ENCODE data around the gene C5orf15.

C5orf15 gene

DNA sequence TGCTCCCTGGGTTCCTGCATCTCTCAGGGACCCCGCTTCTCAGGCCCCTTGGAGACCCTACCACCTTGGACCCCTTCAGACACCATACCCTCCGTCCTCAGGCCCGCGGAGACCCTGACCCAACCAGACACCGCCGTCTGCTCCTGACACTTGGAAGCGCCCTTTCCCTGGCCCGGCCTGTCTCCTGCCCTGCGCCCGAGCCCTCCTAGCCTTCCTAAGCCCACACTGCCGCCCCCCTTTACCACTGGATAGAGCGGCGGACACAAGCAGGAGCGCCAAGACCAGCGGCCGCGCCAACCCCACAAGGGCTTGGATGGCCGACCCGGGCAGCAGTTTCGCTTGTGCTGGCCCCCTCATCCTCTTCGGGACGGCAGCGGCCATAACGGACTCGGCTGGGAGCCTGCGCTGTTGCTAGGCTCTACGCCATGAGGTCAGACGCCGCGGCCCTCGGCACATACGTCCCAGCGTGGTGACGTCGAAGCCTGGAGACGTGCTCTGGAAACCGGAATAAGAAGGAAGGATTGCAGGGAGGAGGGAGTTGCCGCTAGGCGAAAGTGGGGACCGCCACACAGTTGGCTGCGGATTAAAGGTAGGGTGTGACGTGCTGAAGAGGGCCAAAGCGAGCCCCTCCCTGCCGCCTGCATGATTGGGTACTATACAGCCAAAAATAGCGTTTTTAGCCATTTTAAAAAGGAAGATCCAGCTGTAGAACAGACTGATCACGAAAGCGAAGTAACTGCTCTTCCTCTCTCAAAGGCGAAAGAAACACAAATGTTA lies at the start of gene C5orf15:
Gene C5orf15, minus strand, starts transcription at position 422 of the 777 bp plus-strand sequence. Its CDS starts 41 bp downstream, at position 381.
- peak; percentile 89 for DNase-seq (ENCODE audit: low read depth, low spot score)

DNA sequence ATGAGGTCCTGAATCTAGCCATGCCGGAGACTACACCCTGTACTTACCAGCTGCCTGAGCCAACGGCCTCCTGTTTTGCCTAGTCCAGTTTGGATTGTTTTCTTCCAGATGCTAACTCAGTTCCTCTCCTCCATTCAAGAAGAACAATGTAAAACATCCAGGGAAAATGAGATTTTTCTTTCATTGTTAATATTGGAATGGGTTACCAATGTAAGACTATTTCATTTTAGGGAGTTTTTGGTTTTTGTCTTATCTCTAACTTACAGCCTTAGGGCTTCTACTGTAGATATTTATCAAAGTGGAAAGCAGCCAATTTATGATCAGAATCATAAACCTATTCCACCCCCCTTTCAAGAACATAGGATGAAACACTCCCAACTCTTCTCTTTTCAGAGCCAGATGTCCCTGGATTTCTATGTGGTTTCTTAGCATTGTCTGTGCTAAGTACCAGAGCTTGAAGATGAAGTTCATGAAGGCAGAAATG lies 39.9 kb upstream of the C5orf15 start:
- DNase-seq (ENCODE audit: low read depth, low spot score), result no peak

DNA sequence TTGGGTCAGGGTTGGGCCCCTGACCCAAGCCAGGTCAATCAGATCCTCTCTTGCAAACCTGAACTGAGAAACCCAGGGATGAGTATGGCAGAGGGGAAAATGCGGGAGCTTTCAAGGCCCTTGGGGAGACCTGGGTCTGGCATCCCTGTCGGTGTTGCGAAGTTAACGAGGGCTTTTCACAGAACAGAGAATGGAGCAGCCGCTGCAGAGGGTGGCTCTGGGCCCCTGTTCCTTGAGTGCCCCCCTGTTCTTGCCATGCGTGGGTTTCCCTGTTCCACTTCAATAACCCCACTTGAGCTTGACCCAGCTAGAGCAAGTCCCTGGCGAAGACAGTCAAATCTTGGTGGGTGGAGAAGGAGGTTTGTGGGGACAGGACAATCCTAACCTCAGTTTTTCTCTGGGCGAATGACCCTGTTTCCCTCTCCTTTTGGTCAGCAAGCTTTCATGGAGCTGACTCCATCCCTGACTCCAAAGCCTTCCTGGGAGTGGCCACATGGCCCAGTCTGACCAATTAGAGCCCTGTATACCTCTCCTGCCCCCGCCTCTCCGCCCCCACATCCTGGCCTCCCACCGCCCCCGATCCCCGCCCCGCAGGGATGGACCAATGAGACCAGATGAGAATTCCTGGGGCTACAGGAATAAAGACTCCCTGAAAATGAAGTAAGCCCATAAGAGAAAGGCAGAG lies 39.3 kb upstream of the C5orf15 start:
- no peak for DNase-seq (ENCODE audit: low read depth, low spot score)

DNA sequence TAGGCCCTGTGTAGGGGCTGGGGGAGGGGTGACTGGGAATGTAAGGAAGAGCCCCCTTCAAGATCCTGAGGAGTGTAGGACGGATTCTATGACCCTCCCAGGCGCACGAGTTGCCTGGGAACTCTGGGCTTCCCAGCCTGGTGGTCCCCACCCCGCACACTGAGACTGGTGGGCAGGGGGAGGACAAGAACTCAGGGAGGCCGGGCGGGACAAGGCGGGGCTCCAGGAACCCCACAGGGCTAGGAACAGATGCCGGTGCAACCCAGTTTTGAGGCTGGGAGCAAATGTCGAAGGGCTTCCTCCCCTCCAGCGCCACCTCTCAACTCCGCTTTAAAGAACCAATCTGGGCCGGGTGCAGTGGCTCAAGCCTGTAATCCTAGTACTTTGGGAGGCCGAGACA lies 37.7 kb upstream of the C5orf15 start:
- no peak for DNase-seq (ENCODE audit: low read depth, low spot score)

DNA sequence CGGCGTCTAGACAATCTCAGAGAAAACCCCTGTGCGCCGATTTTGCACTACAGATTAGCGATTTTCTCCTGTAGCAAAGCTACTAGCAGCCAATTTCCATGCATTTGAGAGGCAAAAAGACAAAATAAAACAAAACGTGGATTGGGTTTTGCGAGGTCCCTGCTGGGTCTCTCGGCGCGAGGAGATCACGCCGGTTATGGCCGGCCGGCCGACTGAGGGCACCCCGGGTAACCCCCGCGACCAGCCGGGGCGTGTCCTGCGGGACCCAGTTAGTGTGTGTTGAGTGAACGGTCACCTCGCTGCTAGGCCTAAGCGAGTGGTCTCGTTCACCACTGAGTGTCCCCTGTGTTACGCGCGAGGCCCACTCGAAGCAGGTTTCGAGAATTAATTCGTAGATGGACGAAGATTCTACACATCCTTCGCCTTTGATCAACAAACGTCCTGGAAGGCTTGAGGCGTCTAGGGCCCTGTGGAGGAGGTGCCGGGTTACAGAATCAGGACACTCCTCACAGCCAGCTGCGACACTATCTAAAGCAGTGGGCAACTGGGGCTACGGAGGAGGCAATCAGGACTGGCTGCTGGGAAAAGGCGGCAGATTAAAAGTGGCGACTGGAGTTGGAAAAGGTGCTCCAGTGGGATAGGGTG lies 37.1 kb upstream of the C5orf15 start:
- no peak for DNase-seq (ENCODE audit: low read depth, low spot score)

DNA sequence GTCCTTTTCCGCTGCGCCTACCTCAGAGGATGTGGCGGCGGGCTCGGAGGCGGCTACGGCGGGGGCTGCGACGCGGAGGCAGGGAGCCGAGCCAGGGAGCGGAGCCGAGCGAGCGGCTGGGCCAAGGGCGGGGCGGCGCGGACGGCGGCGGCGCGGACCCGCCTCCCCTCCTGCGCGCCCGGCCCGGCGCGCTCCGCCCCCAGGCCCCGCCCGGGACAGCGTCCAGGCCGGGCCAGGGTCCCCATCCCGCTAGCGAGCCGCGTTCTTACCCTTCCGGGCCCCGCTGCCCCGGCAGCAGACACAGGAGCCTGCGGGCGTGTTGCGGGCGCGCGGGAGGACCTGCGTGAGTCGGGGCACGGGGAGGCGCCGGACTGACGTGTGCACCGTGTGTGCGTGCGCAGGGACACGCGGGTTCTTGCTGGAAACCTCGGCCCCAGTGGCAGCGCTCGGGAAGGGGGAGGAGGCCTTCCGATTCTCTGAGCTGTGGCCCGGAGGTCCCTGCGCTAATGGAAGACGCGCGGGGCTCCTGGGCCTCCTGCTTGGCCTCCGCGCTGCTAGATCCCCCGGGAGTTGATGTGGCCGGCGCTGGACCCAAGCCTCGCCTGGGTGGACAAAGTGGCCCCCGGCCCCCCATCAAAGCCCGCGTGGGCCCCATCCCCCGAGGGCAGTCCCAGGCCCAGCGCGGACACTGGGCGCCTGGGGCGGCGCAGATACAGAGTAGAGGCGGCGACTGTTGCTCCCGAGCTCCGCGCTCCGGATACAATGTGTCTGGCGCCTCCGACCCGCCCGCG lies 36.4 kb upstream of the C5orf15 start, which contains the start of gene VDAC1:
Gene VDAC1, minus strand, starts transcription at position 350 of the 791 bp plus-strand sequence. CDS start 11,963 bp downstream, outside the sequence.
- DNase-seq (ENCODE audit: low read depth, low spot score), result peak; percentile 55

DNA sequence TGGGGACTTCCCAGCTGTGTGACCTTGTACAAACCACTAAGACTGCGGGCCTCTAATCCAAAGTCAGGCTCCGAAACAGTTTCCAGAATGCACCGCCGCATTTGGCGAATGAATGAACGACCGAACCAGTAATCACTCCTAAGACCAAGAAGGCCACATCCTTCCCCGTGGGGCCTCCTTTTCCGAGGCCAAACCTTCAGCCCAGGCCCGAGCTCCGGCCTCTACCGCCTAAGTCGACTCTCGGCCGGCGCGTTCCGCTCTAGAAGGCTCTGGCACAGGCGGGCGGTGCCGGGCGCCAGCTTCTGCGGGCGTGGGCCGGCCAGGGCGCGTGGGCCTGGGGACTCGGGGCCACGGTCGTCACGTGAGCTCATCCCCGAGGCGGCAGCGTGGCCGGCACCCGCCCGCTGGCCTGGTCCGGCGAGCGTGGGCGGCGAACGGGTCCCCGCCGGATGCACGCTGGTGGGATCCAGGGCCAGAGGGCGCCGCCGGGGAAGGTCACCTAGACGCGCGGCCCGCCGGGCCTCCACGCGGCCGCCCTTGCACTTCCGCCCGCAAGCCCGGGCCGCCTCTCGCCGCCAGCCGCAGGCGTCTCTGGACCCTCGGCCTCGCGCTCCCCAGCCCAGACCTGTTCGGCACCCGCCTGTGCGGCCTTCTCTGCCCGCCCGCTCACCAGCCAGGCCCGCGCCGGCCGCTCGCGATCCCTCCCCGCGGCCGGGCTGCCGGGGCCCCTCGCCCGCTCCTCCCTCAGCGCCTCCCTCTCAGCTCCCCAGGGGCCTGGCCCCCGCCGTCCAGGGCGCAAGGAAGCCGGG lies 35.6 kb upstream of the C5orf15 start:
- no peak for DNase-seq (ENCODE audit: low read depth, low spot score)

DNA sequence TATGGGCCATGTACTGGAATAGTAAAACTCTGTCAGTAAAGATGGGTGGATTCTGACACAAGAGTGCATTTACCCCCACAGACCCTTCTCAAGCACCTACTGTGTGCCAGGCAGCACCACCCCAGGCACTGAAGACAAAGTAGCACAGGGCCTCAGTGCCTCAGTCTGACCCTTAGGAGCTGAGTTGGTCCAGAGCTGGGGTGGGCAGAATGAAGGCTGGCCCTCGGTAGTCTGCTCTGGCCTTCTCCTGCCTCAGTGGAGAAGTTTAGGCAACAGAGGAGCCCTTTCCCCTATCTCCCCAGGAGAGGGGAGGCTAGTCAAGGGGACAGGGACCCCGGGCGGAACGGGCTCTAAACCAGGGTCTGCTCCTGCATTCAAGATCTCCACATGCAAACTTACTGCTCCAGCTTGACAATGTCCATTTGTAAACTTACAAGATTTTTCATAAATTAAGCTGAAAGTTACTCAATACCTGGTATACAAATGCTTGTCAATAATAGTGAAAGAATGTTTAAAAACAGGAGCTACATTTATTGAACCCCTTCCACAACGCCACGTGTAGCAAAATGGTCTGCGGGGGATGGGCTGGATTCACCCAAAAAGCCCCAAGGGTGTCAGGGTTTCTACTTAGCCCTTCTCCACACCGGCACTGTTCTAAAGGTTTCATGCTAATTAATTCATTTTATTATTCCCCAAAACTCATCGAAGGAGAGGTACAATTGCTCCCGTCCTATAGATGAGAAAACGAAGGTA lies 34.8 kb upstream of the C5orf15 start:
- no peak for DNase-seq (ENCODE audit: low read depth, low spot score)

DNA sequence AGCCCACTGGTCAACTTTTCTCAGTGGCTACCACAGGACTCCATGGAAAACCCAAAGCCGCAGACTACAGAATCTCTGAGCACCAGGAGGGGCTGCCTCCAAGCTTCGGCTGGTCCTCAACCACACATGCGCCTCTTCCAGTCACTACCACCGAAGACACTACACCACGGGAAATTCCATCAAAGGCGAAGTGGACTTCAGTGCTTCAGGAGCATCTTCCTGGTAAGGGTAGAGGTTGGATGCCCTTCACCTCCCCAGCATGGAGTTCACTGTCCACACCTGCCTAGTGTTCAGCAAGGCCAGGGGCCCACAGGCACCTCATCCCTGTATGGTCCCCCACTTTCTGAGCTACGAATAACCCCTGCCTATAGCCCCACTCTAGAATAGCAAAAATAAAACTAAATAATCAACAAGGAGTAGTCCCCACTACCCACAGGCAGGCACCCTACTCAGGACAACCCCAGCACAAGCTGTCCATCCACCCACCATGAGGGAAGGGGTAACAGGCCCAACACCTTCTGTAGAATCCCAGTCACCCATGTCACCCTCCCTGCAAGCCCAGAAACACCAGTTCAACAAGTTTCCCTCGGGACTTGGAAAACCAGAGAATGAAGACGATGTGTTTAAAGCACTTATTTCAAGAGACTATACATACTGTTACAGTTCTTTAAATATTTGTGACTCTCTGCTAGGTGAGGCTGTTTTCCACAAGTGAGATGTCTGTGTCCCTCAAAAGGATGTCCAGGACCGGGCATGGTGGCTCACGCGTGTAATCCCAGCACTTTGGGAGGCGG lies 33.7 kb upstream of the C5orf15 start:
- no peak for DNase-seq (ENCODE audit: low read depth, low spot score)

DNA sequence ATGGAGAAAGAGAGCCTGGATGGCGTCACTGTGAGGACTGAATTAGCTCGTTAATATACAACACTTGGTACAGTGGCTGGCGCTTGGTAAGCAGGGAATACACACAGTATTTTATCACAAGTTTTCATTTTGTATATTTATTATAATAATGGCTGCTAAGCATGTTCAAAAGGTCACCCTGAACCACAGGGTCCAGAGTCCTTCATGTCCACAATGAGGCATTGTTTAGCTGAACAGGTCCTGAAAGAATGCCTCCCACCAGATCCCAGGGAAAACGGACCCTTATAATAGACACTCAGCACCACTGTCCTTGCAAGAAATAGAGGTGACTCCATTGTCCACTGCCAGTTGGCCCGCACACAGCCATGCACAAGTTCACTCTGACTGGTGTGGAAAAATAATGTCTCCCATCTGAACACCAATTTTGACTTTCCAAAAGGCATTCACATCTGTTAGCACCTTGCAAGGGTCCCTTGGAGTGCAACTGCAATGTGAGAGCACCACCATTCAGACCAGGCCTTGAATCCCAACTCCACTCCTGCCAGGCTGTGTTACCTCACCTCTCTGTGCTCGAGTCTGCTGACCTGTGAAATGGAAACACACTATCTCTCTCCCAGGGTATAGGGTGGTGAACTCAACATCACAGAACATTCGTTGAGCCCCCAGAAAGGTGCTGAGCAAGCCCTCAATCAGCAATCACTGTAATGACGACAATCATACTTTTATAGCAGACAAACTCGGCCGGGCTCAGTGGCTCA lies 32.5 kb upstream of the C5orf15 start:
- DNase-seq (ENCODE audit: low read depth, low spot score), result no peak

DNA sequence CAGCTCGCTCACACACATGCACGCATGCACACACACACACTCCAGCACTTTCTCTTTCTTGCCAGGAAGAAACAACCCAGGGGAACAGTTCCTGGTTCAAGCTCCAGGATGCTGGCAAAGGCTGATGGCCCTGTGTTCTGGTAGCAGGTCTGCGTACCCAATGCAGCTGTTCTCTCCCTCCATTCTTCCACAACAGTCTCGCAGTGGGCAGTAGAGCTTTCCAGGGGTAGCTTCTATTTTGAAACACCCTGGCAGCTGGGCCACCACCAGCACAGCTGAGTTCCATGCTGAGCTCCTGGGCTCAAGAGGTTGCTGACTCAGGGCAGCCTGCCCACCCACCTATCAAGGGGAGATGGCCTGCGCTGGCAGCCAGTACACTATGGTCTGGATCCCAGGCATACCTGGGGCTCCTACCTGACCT lies 31.7 kb upstream of the C5orf15 start:
- DNase-seq (ENCODE audit: low read depth, low spot score), result no peak

DNA sequence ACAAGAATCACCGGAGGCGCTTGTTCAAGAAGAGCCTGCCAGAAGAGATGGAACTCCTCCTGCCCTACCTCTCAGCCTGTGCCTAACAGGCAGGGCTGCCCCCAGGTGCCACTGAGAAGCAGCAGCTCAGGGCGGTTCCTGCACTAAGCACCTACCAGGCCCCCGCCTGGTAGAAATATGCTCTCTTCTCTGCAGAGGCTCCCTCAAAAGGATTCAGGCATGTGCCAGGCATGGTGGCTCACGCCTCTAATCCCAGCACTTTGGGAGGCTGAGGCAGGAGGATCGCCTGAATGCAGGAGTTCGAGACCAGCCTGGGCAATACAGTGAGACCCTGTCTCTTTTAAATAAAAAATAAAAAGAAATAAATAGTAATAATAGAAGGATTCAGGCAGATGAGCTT lies 30.4 kb upstream of the C5orf15 start:
- DNase-seq (ENCODE audit: low read depth, low spot score), result no peak

DNA sequence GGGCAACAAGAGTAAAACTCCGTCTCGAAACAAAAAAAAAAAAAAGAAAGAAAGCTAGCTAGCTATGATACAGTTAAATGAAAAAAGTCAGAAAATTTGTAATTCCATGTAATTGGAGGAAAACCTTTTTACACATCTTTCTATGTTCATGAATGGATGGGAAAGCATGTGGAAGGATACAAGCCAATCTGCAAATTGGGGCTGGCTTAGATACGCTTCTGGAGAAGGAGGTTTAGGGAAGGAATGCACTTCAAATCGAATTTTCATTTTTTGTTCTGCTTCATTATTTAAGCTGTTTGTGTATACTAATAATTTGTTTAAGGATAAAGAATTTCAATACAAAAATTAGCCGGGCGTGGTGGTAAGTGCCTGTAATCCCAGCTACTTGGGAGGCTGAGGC lies 29.6 kb upstream of the C5orf15 start:
- DNase-seq (ENCODE audit: low read depth, low spot score), result no peak

DNA sequence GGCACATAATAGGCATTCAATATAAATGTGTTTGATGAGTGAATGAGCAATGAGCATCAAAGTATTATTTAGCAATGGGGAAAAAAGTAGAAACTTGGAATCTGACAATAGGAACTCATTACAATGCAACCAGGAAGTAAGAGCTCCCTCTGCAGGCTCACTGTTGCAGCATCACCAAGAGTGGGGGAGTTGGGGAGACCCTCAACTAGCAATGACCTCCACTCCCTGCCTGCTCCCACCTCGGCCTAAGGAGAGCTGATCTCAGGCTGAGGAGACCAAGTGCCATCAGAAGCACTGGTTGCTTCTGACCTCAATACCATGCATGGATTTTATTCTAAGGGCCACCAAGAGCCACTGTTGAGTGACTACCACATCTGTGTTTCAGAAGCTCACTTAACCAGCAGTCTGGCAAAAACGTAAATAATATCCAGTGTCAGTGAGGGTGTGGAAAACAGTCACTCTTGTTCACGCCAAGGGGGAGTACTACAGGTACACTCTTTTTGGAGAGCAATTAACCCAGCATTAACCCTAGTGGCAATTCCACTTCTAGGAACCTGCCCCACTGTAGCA lies 28.3 kb upstream of the C5orf15 start:
- DNase-seq (ENCODE audit: low read depth, low spot score), result no peak

DNA sequence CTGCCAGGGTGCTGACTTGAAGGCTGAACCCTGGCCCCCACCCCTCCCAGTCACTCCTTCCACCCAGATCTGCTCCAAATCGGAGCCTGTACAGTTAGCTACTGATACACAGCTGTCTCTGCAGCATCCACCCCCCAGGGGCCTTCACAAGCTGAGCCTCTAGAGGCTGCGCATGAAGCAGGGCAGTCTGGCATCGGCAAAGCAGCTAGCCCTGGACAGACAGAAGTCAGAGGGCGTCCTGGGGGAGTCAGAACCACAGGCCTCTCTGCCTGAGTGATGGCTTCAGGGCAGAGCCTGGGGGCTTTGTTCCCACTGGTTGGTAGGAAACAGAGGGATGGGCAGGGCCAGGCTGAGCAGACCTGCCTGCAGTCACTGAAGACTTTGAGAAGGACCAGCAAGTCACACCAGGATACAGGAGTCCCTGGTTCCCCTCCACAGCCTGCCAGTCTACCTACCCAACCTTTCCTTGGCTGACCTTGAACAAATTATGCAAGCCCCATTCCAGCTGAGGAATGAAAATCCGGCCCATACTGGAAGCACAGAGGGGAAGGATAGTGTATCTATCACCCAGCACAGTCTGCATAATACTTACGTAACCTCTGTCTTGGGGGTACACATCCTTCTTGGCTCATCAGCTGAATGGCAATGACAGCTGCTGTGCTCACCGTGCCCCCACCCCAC lies 27.6 kb upstream of the C5orf15 start:
- no peak for DNase-seq (ENCODE audit: low read depth, low spot score)

DNA sequence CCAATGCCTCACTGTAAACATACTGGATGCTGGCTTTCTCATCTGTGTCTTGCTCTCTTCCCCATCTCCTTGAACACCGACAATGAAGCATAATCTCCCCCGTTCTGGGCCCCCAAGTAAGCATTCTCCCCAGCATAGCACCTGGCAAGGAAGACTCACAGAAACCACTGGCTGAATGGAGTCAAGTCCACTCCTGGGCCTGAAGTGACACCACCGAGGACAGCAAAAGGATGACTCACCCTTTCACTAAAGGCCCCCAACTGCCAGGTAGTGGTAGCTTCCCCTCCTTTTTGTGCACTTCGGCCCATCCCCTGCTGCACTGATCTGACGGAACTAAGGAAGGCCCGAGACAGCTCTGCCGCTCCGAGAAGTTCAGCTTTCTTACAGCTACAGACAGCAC lies 26.9 kb upstream of the C5orf15 start:
- DNase-seq (ENCODE audit: low read depth, low spot score), result no peak

DNA sequence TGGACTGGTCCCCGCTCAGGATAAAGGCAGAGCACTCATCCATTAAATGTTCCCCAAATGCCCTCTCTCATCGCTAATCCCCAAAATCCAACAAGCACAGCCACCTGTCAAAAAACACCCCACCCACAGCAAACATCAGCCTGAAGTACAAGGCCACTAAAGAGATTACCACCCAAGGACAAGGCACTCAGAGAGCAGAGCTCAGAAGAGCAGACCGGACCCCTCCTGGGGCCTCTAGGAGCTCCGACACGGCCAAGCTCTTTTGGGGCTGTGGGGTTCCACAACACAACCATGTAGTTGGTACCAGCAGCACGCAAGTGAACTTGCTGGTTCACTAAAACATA lies 26.5 kb upstream of the C5orf15 start:
- no peak for DNase-seq (ENCODE audit: low read depth, low spot score)

Measured in brain pericyte (primary cell).